AG04449 (cell line): Measurements from ENCODE around the gene EGLN1.
A peak's percentile ranks its signal among the peaks of the same experiment; 100 is the strongest.

Experiments used
- CTCF ChIA-PET: fragments of 350-600 bp; formaldehyde crosslinking; extraction: SDS; loops from one replicate; lab custom pipeline; 2021; ENCODE audit warnings: antibody characterized with exemption; lab: Yijun Ruan, JAX
- POLR2A ChIA-PET: fragments of 400-600, 350-600 bp; formaldehyde crosslinking; extraction: SDS; loops from one replicate; lab custom pipeline; 2020; ENCODE audit warnings: antibody characterized with exemption, inconsistent platforms; lab: Yijun Ruan, JAX
- DNase-seq: peaks from one replicate; pipeline ENCODE4 v3.0.0-alpha.2; 2010; ENCODE audit warnings: low read depth, low spot score
- H3K4me3 ChIP-seq: 2 replicates; pipeline ENCODE4 v1.5.1; 2011; ENCODE audit warnings: low read depth, mild to moderate bottlenecking, control low read depth, low read length
- CTCF ChIP-seq: IDR thresholded peaks from one replicate; pipeline ENCODE4 v1.5.1; 2011; ENCODE audit warnings: mild to moderate bottlenecking, moderate library complexity, low read length, control low read depth, inconsistent platforms; ENCODE audit not compliant: insufficient read depth; ENCODE audit errors: missing control alignments

Gene EGLN1

DNA sequence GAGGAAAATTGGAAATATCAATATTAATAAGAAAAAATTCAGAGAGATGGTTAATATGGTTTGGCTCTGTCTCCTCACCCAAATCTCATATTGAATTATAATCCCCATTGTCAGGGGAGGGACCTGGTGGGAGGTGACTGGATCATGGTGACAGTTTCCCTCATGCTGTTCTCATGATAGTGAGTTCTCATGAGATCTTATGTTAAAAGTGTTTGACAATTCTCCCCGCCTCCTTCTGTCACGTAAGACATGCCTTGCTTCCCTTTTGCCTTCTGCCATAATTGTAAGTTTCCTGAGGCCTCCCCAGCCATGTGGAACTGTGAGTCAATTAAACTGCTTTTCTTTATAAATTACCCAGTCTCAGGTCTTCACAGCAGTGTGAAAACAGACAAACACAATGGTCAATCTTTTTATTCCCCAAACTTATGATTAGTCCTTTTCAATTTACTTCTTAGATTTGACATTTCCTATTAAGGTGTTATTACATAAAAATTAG, 11.0 kb downstream of the EGLN1 start:
- DNase-seq = no peak
- no peak for TF ChIP-seq CTCF
- ChIA-PET CTCF (interaction anchor here (2.1 to 3.0 kb wide), 2 partner anchors 8 to 10 kb away, joined by 7 to 10 read pairs; no protein-coding TSS in a partner anchor), POLR2A (no interaction called here)
- no peak overlapping the region for H3K4me3 ChIP-seq

- ChIA-PET CTCF (interaction anchor here (2.1 to 3.0 kb wide), 2 partner anchors 9 kb away, joined by 7 to 10 read pairs; no protein-coding TSS in a partner anchor), POLR2A (interaction anchor here (0.6 to 1.4 kb wide), 2 partner anchors 11 to 1831 kb away, joined by 3 read pairs; no protein-coding TSS in a partner anchor)
- no peak for TF ChIP-seq CTCF
- DNase-seq = peak; percentile 68
- no peak overlapping the region for H3K4me3 ChIP-seq
These were observed 12.0 kb downstream of the EGLN1 start for GRCh38 chr1:231410036-231410612.

- H3K4me3 ChIP-seq = no peak overlapping the region
- TF ChIP-seq CTCF = no peak
- no peak for DNase-seq
- POLR2A ChIA-PET = interaction anchor here (1.4 kb wide), 1 partner anchor 12 kb away, joined by 3 read pairs; no protein-coding TSS in a partner anchor
- CTCF ChIA-PET = interaction anchor here (3.0 kb wide), 1 partner anchor 11 kb away, joined by 10 read pairs; no protein-coding TSS in a partner anchor
These were observed 13.5 kb downstream of the EGLN1 start for GRCh38 chr1:231408528-231409094.

GRCh38 chr1:231407547-231408396, 14.3 kb downstream of the EGLN1 start:
- H3K4me3 ChIP-seq = peak overlapping the region; percentile 15; the same call in 1 of the 2 replicates
- no peak for TF ChIP-seq CTCF
- POLR2A ChIA-PET = interaction anchor here (0.8 kb wide), 1 partner anchor 11 kb away, joined by 3 read pairs; no protein-coding TSS in a partner anchor
- CTCF ChIA-PET = interaction anchor here (3.0 kb wide), 1 partner anchor 12 kb away, joined by 10 read pairs; no protein-coding TSS in a partner anchor
- DNase-seq = no peak

GRCh38 chr1:231407049-231407448, 15.0 kb downstream of the EGLN1 start:
- TF ChIP-seq CTCF = no peak
- DNase-seq = no peak
- H3K4me3 ChIP-seq = no peak overlapping the region
- CTCF ChIA-PET = no interaction called here
- POLR2A ChIA-PET = no interaction called here

DNA sequence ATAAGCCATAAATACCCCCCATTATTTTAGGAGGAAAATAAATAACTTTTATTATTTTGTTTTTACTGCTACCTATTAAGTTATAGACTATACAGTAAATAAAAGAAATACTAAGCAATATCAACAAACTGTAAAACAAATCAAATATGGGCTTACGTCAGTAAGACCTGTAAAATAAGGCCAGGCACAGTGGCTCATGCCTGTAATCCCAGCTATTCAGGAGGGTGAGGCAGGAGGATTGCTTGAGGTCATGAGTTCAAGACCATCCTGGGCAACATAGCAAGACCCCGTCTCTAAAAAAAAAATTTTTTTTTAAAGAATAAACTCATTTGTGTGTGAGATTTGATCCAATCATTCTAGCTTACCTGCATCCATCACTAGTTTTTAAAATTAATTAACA, 17.8 kb downstream of the EGLN1 start:
- CTCF ChIA-PET = interaction anchor here (1.0 kb wide), 1 partner anchor 16 kb away, joined by 3 read pairs; no protein-coding TSS in a partner anchor
- TF ChIP-seq CTCF = no peak
- no peak for DNase-seq

More for the DNA sequence above, 17.8 kb downstream of the EGLN1 start:
- POLR2A ChIA-PET = interaction anchor here (0.6 kb wide), 1 partner anchor 16 kb away, joined by 3 read pairs; no protein-coding TSS in a partner anchor
- H3K4me3 ChIP-seq = no peak overlapping the region
